CD4-positive, alpha-beta T cell treated with Interleukin-10 for 1 hour (primary cell): ENCODE measurements around the gene GATAD2B.

ENCODE experiments used
- DNase-seq: peaks from one replicate; pipeline ENCODE4 v3.0.0-alpha.2; 2020

GATAD2B gene

DNA sequence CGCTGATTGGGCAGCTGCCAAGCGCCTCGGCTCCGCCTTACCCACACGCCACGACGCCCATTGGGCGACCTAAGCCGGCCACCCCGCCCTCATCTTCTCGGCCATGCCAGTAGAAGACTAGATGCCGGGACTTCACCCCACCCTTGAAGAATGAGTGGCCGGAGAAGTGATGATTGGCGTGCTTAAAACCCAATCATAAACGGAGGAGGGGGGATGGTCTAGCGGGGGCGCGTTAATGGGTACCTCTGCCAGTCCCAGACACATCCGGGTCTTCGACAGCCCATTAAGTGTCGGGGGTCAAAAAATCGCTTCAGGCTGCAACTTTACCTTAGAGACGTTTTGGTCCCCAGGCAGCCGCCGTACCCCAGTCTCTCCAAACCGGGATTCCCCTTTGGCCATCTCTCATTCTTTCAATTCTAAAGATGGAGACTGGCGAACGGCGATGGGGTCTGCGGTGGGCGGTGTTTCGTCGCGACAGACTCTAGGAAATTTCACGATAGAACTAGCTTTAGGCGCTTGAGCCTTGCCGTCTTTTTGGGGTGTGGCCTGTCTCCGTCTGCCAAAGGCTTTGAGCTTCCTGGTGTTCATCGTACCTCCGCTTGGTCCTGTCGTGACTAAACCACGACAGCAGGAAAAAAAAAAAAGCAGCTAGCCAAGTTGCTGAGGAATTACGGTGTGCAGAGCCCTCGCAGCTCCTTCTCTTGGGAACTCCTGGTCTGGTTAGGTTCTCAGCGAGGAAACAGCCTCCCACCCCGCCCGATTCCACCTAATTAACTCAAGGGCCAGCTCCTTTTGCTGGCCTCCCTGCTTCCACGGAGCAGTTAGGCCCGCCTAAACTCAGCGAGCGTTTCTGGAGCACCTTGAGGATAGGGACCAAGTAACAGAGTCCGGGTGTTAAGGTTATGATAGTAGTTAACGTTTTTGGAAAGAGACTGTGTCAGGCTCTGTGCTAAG lies at the start of gene GATAD2B:
Gene GATAD2B (minus strand): TSS at position 1 of the 954 bp plus-strand sequence. CDS start 94,625 bp downstream, outside the sequence.
- peak; percentile 100 for DNase-seq

GRCh38 chr1:153970346-153970745 lies 47.6 kb upstream of the GATAD2B start:
- no peak for DNase-seq

GRCh38 chr1:153968972-153969371 lies 46.2 kb upstream of the GATAD2B start:
- no peak for DNase-seq

- no peak for DNase-seq
Measured at GRCh38 chr1:153968408-153968807, 45.6 kb upstream of the GATAD2B start.

DNA sequence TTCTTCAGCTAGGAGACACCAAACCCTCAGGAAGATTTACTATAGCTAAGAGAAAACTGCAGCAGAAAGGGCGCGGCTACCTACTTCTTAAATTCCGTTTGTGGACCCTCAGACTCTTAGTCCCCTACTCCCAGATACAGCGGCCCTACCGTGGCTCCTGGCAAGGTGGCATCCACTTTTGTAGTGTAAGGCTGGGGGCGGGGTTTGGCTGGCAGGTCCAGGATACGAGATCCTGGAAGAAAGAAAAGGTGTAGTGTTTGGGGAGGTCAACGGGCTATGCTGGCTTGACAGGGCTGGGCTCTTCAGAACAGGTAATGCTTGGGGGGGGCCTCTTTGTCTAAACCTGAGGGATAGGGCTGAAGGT lies 45.2 kb upstream of the GATAD2B start:
- DNase-seq: no peak

DNA sequence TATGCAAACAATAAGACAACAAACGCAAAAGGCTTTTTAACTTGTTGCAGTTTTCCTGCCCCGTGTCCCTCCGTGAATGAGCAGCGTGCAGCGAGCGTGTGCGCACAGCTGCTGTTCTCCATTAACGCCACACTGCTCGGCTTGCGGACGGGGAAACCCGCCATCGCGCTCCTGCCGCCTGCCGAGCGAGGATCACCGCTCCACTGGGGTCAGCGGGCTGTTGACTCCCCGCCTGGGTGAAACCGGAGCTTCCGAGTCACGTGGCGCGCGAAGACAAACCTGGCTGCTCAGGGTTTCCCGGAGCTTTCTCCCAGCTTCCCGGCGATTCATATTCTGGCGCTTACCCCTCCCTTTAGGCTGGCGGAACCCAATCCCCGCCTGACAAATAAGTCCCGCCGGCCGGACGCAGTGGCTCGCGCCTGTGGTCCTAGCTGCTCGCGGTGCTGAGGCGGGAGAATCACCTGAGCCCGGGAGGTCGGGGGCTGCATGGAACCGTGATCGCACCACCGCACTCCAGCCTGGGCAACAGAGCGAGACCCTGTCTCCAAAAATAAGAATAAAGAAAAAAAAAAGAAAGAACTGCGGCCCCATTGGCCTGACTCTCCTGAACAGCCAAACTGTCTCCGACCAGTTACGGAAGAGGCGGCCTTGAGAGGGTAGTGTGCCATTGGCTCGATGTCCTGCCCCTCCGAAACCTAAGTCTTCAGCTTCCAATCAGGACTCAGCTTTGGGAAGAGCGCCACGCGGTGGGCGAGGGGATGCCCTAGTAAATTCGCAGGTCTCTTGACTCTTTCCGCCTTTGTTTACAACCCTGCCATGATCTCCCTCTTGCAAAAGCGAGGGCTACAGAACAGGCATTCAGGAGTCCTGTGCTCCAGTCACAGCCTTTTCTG lies 44.6 kb upstream of the GATAD2B start, which contains the start of gene CREB3L4:
Gene CREB3L4 (plus strand): TSS at position 796 of the 893 bp plus-strand sequence. CDS start 624 bp downstream, outside the sequence.
- DNase-seq: peak; percentile 91

- DNase-seq: no peak
Measured at GRCh38 chr1:153963850-153964331, 41.1 kb upstream of the GATAD2B start.

DNA sequence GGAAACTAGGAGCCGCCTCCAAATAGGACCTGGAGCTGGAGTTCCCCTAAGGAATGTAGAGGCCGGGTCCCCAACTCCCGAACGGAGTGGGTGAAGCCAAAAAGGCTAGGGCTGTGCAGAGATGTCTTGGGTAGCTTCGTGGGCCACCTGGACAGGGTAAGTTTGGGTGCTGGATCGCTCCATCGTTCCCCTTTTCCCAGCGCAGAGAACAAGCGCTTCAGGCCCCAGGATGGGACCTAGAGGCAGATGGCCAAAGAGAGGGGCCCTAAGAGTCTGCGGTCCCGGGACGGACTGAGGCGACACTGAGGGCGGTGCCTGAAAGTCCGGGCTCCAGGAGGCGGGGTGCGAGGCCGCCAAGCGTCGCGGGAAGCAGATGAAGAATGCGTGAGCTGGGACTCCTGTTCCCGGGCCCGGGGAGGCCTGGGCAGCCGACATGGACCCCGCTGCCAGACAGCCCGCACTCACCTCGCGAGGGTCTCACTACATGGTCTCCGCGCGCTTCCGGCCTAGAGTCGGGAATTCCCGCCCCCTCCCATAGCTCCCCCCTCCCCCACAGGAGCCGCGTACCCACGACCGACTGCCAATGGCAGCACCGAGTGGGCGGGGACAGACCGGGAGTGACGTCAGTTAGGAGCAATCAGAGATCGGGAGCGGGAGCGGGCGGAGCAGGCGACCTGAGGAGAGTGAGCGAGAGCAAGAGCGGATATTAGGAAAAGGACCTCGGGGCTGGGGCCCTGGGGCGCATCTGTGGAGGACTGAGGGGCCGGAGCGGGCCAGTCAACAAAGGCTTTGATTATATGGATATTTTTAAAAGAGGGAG lies 40.5 kb upstream of the GATAD2B start, which contains the start of gene SLC39A1:
Gene SLC39A1 (minus strand): TSS at position 508 of the 820 bp plus-strand sequence. CDS start 822 bp downstream, outside the sequence.
- peak; percentile 94 for DNase-seq

DNA sequence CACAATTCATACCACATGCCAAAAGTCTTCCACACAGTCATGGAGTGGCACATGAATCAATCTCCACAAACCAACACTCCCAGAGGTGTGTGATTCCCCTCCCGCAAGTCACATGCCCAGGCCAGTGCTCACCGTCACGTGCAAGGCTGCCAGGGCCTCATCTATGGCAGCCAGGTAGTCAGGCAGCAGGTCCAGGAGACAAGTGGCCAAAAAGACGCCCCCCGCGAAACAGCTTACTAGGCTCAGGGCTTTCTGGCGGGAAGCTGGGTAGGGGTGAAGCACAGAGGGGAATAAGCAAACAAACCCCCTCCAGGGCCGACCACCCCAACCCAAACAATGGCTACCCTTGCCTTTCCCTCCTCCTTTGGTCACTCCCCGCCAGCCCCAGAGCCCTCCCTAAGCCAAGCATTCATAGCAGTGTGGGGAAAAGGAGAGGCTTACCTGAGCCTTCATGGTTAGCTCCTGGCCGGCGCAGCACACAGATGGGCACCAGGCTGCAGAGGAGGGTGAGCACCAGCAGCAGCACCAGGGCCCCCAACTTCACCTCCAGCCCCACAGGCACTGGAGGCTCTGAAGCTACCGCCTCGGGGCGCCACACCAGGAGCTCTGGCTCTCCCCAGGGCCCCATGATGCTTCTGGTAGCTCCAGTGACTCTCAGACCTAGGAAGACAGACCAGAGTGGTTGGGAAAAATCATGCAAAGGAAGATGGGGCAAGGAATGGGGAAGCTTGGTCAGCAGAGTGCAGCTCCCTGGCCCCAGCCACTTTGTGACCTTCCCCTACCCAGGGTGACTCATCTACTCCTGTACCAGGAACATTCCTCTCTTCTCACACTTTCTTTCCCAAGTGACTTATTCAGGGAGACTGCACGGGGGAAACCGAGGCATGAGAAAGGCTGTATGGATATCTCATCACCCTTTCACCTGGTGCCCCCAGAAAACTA lies 39.6 kb upstream of the GATAD2B start:
- no peak for DNase-seq

DNA sequence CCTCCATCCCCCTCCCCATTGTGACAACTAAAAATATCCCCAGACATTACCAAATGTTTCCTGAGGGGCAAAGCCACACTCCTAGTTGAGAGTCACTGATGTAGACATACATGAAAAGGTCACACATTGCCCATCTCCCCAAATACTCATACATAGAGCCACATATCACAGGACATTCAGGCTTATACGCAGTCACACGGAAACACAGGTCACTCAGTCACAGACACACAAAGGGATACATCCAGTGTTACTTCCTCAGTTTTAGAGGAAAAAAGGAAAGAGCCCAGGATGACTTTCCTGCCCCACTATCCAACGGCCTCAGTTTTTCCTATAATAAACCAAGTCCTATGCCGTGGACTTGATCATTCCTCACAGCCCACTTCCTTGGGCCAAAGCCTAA lies 38.6 kb upstream of the GATAD2B start:
- no peak for DNase-seq

DNA sequence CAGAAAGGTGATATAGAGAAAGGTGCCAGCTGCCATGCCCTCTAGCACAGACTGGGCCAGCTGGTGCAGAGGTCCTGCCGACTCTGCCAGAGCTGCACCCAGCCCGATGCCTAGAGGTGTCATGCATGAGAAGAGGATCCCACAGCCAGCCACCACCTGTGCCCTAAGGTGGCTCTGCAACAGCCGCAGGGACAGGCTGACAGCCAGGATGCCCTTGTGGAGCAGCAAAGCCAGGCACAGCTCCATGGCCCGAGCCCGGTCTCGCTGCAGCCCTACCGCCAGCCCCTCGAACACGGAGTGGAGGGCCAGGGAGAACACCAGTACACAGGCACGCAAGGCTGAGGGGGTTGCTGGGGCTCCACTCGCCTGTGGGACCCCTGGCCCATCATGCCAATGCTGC lies 37.4 kb upstream of the GATAD2B start:
- DNase-seq: no peak

- DNase-seq: no peak
Measured at GRCh38 chr1:153959454-153959853, 36.7 kb upstream of the GATAD2B start.

DNA sequence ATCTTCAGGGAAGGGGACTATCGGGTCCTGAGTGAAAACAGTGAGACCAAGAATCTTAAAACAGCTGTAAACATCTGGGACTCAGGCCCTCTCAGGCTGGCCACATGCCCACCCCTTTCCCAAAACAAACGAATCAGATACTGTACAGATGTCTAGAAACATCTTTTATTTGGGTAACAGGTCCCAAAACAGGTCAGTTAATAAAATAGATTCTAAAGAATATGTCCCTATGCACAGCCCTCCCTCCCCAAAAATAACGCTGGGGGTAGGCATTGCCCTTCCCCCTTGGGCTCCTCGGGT lies 36.1 kb upstream of the GATAD2B start:
- DNase-seq: no peak

DNA sequence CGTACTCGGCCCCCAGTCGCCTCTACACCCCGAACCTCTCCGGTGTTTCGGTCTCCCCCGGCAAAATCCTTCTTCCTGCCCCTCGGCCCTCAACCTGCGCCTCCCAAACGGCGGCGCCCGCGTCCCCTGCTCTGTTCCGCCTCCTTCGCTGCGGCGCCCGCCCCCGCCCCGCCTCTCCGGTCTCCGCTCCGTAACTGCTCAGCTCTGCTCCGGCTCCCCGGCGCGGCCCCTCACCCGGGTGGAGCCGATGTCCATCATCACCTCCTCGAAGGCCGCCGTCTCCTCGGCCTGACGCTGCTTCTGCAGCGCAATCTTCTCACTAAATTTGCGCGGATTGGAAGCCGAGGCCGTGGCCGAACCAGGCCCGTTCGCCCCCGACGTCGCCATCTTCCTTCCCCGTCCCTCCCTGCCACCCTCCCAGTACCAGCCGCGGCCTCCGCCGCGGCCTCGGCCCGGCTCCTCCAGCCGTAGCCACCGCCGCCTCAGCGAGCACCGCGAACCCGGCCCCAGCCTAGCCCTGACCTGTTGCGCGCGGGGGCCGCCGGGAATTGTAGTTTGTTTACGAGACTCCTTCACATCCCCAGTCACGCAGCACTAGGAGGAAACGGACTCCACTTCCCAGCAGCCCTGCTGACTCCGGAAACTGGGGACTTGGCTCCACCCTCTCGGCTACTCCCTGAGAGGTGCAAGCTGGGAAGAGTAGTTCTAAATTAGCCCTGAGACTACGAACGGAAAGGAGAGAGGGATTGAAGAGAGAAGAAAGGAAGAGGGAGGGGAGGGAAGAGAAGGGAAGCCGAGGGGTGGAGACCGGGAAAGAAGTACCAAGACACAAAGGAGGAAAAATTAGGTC lies 35.6 kb upstream of the GATAD2B start, which contains the start of gene CRTC2:
Gene CRTC2 (minus strand): TSS at position 502 of the 850 bp plus-strand sequence. CDS start 115 bp downstream, at position 387.
- DNase-seq: peak; percentile 98

GRCh38 chr1:153957744-153958110 lies 35.0 kb upstream of the GATAD2B start:
- DNase-seq: peak; percentile 61

GRCh38 chr1:153956997-153957715 lies 34.4 kb upstream of the GATAD2B start:
- DNase-seq: no peak

GRCh38 chr1:153954826-153955225 lies 32.1 kb upstream of the GATAD2B start:
- no peak for DNase-seq

DNA sequence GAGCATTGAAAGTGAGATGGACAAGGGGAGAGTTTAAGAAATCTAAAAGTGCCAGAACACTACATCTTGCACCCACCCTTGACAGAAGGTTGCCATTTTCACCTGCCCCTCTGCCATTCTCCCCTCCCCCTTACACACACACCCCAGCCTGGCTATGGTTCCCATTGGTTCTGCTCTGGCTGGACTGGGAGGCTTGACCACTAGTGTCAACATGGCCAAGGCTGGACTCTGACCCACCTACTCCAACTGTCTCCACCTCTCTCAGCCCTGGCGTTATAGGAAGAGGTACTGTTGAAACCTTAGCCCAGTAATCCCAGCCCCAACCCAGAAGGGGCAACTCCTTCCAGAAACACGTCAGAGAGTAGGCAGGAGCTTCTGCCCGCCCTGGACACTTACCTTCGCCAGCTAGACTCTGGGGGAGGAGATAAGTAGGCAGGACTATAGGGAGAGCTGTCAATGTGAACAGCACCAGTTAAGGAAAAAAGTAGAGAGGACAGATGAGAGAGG lies 31.1 kb upstream of the GATAD2B start:
- no peak for DNase-seq

DNA sequence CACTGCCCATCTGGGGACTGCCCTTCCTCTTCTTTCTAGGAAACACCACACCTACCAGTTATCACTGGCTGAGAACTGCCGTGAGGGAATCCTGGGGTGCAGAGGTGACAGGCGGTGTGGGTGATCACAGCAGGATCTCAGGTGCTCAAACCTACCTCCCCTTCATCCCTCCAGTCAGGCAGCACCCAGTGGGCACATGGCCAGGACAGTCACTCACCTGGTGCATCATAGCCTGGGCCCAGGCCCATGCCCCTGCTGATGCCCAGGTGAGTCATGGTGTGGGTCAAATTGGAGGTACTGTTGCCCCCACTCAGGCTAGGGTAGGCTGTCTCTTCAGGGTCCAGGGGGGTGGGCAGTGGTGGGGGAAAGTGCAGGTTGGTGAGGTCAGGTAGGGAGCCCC lies 29.0 kb upstream of the GATAD2B start:
- DNase-seq: no peak
